ENCODE results near the gene SGMS1.

Gene SGMS1

GRCh38 chr10:50332108-50332842 lies 291.5 kb downstream of the SGMS1 start:
- ATAC-seq = no peak
- TF ChIP-seq PPARA (CRISPR knock-in tag; IDR thresholded peaks at IDR 0.05; ENCODE audit: borderline replicate concordance) = no peak
- no peak for TF ChIP-seq ESRRG (CRISPR knock-in tag; IDR thresholded peaks at IDR 0.05)
- no peak for TF ChIP-seq CSDC2 (CRISPR knock-in tag; IDR thresholded peaks at IDR 0.05)
- no peak for TF ChIP-seq TOX (CRISPR knock-in tag; IDR thresholded peaks at IDR 0.05; ENCODE audit: borderline replicate concordance)
- no peak for TF ChIP-seq ARNTL (CRISPR knock-in tag; IDR thresholded peaks at IDR 0.05; ENCODE audit: borderline replicate concordance, low read depth)
- no peak for TF ChIP-seq ZC3H10 (CRISPR knock-in tag; IDR thresholded peaks at IDR 0.05)
- TF ChIP-seq RARB (CRISPR knock-in tag; IDR thresholded peaks at IDR 0.05) = no peak
- TF ChIP-seq PATZ1 (CRISPR knock-in tag; IDR thresholded peaks at IDR 0.05; ENCODE audit: borderline replicate concordance) = no peak
- TF ChIP-seq GLIS3 (CRISPR knock-in tag; IDR thresholded peaks at IDR 0.05) = no peak
- TF ChIP-seq CREB5 (CRISPR knock-in tag; IDR thresholded peaks at IDR 0.05; ENCODE audit: low read depth) = no peak
- TF ChIP-seq CSRNP3 (CRISPR knock-in tag; IDR thresholded peaks at IDR 0.05) = no peak
- no peak for TF ChIP-seq ZFP3 (CRISPR knock-in tag; IDR thresholded peaks at IDR 0.05)
- TF ChIP-seq ZNF8 (CRISPR knock-in tag; IDR thresholded peaks at IDR 0.05) = no peak

GRCh38 chr10:50331486-50331885 lies 292.3 kb downstream of the SGMS1 start:
- ATAC-seq = no peak
- TF ChIP-seq ZFP3 (CRISPR knock-in tag; IDR thresholded peaks at IDR 0.05) (no peak), TSHZ2 (CRISPR knock-in tag; IDR thresholded peaks at IDR 0.05) (no peak), TCF4 (CRISPR knock-in tag; IDR thresholded peaks at IDR 0.05; ENCODE audit: borderline replicate concordance) (no peak), PPARA (CRISPR knock-in tag; IDR thresholded peaks at IDR 0.05; ENCODE audit: borderline replicate concordance) (no peak), ZFP30 (CRISPR knock-in tag; IDR thresholded peaks at IDR 0.05) (no peak), ISL1 (CRISPR knock-in tag; IDR thresholded peaks at IDR 0.05) (no peak), CREB5 (CRISPR knock-in tag; IDR thresholded peaks at IDR 0.05; ENCODE audit: low read depth) (no peak), SNAI2 (CRISPR knock-in tag; IDR thresholded peaks at IDR 0.05) (no peak), ESRRG (CRISPR knock-in tag; IDR thresholded peaks at IDR 0.05) (no peak), BACH2 (CRISPR knock-in tag; IDR thresholded peaks at IDR 0.05; ENCODE audit: borderline replicate concordance) (no peak), CSDC2 (CRISPR knock-in tag; IDR thresholded peaks at IDR 0.05) (no peak), ZNF565 (CRISPR knock-in tag; conservative IDR thresholded peaks at IDR 0.05; ENCODE audit: low read depth) (no peak), PATZ1 (CRISPR knock-in tag; IDR thresholded peaks at IDR 0.05; ENCODE audit: borderline replicate concordance) (no peak), ARNTL (CRISPR knock-in tag; IDR thresholded peaks at IDR 0.05; ENCODE audit: borderline replicate concordance, low read depth) (no peak), GLIS3 (CRISPR knock-in tag; IDR thresholded peaks at IDR 0.05) (no peak), ZC3H10 (CRISPR knock-in tag; IDR thresholded peaks at IDR 0.05) (no peak), ZNF8 (CRISPR knock-in tag; IDR thresholded peaks at IDR 0.05) (no peak), TOX (CRISPR knock-in tag; IDR thresholded peaks at IDR 0.05; ENCODE audit: borderline replicate concordance) (no peak)

Measured in SK-N-SH treated with all-trans-retinoic acid at 6 μM for 48 hours (cell line).